IPS-20b (cell line): Measurements from ENCODE around the gene CMTM4.
"Not testable (repeated sequence)": the region's sequence is repeated elsewhere in the genome, so short reads cannot be mapped to it uniquely, and the experiment has no call there.

Experiments used
- H3K27ac ChIP-seq: one replicate; pipeline ENCODE4 v1.5.1; 2013; ENCODE audit warnings: low read length
- H3K27me3 ChIP-seq: 2 replicates; pipeline ENCODE4 v1.6.1; 2013; ENCODE audit warnings: mild to moderate bottlenecking, low read length, inconsistent platforms; ENCODE audit not compliant: insufficient read depth
- H3K36me3 ChIP-seq: 2 replicates; pipeline ENCODE4 v1.6.1; 2013; ENCODE audit warnings: low read depth, mild to moderate bottlenecking, inconsistent platforms, low read length, moderate library complexity; ENCODE audit not compliant: insufficient read depth
- H3K4me1 ChIP-seq: 2 replicates; pipeline ENCODE4 v1.6.1; 2013; ENCODE audit warnings: mild to moderate bottlenecking, control low read depth, inconsistent platforms, low read length, moderate library complexity; ENCODE audit not compliant: insufficient read depth
- H3K4me3 ChIP-seq: 2 replicates; pipeline ENCODE4 v1.5.1; 2013; ENCODE audit warnings: mild to moderate bottlenecking, low read length, inconsistent platforms
- H3K9ac ChIP-seq: 2 replicates; pipeline ENCODE4 v1.6.1; 2013; ENCODE audit warnings: low read depth, mild to moderate bottlenecking, inconsistent platforms, low read length, moderate library complexity
- H3K9me3 ChIP-seq: 2 replicates; pipeline ENCODE4 v1.6.1; 2013; ENCODE audit warnings: mild to moderate bottlenecking, low read depth, low read length, inconsistent platforms; ENCODE audit not compliant: insufficient read depth

The CMTM4 gene

DNA sequence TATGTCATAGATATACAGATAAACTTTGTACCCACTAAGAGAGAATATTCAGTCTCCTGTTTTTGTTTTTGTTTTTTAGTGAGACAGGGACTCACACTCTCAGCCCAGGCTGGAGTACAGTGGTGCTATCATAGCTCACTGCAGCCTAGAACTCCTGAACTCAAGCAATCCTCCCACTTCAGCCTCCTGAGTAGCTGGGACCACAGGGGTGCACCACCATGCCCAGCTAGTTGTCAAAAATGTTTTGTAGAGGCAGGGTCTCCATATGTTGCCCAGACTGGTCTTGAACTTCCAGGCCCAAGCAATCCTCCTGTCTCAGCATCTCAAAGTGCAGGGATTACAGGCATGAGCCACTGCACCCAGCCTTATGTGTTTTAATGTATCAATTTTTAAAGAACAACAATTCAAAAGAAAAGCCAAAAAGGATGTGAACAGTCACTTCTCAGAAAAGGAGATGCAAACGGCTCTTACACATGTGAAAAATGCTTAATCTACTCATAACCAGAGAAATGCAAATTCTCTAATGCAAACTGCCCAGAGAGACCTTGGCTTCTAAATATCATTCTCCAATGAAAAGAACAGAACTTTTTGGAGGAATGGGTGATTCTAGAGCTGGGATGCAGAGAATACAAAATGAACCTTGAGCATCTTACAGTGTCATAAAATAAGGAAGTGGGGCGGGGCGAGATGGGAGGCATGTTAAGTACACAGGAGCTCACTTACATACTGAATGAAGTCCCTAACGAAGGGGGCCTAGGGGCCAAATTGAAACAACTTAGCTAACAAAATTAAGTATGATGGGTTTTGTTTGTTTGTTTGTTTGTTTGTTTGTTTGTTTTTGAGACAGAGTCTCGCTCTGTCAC, 99.3 kb downstream of the CMTM4 start:
- H3K36me3 ChIP-seq, result no peaks in the 10 kb centered on the region
- H3K4me1 ChIP-seq, result no peaks in the 10 kb centered on the region
- no peak overlapping the region for H3K27ac ChIP-seq
- H3K27me3 ChIP-seq, result no peaks in the 10 kb centered on the region
- no peaks in the 10 kb centered on the region for H3K9me3 ChIP-seq
- H3K9ac ChIP-seq, result no peak overlapping the region
- H3K4me3 ChIP-seq, result no peak overlapping the region

- not testable (repeated sequence) for H3K4me3 ChIP-seq, H3K27me3 ChIP-seq, H3K27ac ChIP-seq, H3K9ac ChIP-seq, H3K36me3 ChIP-seq, H3K4me1 ChIP-seq, H3K9me3 ChIP-seq
Measured at GRCh38 chr16:66596559-66596958, 100.0 kb downstream of the CMTM4 start.

DNA sequence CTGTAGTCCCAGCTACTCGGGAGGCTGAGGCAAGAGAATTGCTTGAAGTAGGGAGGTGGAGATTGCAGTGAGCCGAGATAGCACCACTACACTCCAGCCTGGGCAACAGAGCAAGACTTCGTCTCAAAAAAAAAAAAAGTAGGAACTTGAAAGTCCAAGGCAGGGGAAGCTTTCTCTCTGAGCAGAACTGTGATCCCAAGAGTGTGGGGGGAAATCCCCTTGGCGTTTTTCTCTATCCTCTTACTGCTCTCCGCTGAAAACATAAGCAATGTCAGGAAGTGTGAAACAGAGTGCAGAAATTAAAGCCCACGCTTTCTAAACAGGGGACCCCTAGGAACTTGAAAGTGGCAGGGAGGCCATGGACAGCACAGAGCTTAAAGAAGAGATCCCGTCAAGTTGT, 101.8 kb downstream of the CMTM4 start:
- H3K9ac ChIP-seq, result no peak overlapping the region
- no peak overlapping the region for H3K27ac ChIP-seq
- H3K36me3 ChIP-seq, result no peaks in the 10 kb centered on the region
- H3K4me1 ChIP-seq, result no peaks in the 10 kb centered on the region
- no peak overlapping the region for H3K4me3 ChIP-seq
- H3K9me3 ChIP-seq, result no peaks in the 10 kb centered on the region
- no peaks in the 10 kb centered on the region for H3K27me3 ChIP-seq

DNA sequence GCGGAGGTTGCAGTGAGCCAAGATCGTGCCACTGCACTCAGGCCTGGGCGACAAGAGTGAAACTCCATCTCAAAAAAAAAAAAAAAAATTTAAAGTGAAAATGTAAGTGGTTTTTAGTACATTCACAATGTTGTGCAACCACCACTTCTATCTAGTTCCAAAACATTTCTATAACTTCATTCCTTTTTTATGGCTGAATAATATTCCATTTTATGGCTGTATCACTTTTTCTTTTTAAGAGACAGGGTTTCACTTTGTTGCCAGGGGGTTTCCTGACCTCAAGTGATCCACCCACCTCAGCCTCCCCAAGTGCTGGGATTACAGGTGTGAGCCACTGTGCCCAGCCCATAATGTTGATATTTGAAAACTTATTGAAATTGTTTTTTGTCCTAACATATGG, 103.7 kb downstream of the CMTM4 start:
- Histone ChIP-seq H3K27me3 (no peaks in the 10 kb centered on the region), H3K36me3 (no peaks in the 10 kb centered on the region), H3K9ac (no peak overlapping the region), H3K4me1 (no peaks in the 10 kb centered on the region), H3K27ac (no peak overlapping the region), H3K4me3 (no peak overlapping the region), H3K9me3 (no peaks in the 10 kb centered on the region)

GRCh38 chr16:66592241-66592640, 104.3 kb downstream of the CMTM4 start:
- no peaks in the 10 kb centered on the region for H3K9me3 ChIP-seq
- no peaks in the 10 kb centered on the region for H3K36me3 ChIP-seq
- no peak overlapping the region for H3K27ac ChIP-seq
- H3K4me1 ChIP-seq, result no peaks in the 10 kb centered on the region
- no peaks in the 10 kb centered on the region for H3K27me3 ChIP-seq
- no peak overlapping the region for H3K4me3 ChIP-seq
- H3K9ac ChIP-seq, result no peak overlapping the region

DNA sequence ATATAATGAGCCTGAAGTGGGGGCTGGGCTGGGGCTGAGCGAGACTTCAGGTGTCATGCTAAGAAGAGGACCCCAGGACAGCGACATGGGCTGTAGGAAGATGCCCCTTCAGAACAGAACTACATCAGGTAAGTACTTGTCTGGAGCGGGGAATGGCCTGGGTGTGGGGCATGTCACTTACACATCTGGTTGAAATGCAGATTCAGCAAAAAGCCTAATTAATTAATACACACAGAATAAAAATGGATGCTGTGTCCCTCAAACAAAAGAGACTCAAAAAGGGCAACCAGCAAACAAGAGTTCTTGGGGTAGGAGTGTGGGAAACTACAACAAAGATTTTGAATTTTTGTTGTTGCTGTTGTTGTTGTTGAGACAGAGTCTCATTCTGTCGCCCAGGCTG, 105.5 kb downstream of the CMTM4 start:
- Histone ChIP-seq H3K4me3 (no peak overlapping the region), H3K9ac (no peak overlapping the region; the same call in 1 of the 2 replicates), H3K27me3 (no peaks in the 10 kb centered on the region), H3K4me1 (no peaks in the 10 kb centered on the region; the same call in 1 of the 2 replicates), H3K27ac (no peak overlapping the region), H3K36me3 (no peaks in the 10 kb centered on the region), H3K9me3 (no peaks in the 10 kb centered on the region)

DNA sequence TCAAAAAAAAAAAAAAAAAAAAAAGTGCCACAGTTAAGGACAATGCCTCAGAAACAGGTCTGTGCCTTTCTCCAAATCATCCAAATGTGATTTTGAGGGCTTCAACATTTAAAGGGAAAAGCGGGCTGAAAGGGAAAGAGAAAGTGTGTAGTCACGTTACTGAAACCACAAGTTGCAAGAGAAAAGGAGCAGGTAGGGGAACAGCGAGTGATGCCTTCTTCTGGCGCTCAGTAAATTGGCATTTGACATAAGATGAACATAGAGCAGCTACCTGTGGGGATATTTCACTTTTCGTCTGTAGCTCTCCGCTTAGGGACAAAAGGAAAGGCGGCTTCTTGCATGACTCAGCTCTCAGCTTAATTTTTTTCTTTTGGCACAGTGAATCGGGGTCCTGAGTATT, 106.2 kb downstream of the CMTM4 start:
- H3K4me3 ChIP-seq, result no peak overlapping the region
- no peaks in the 10 kb centered on the region for H3K27me3 ChIP-seq
- H3K27ac ChIP-seq, result no peak overlapping the region
- H3K9me3 ChIP-seq, result no peaks in the 10 kb centered on the region
- no peaks in the 10 kb centered on the region for H3K36me3 ChIP-seq
- no peak overlapping the region for H3K9ac ChIP-seq
- H3K4me1 ChIP-seq, result no peaks in the 10 kb centered on the region; the same call in 1 of the 2 replicates

GRCh38 chr16:66588981-66589713, 107.4 kb downstream of the CMTM4 start:
- Histone ChIP-seq H3K4me1 (no peaks in the 10 kb centered on the region; the same call in 1 of the 2 replicates), H3K27me3 (no peaks in the 10 kb centered on the region), H3K9me3 (no peaks in the 10 kb centered on the region), H3K9ac (no peak overlapping the region), H3K4me3 (no peak overlapping the region), H3K27ac (no peak overlapping the region), H3K36me3 (no peaks in the 10 kb centered on the region)

DNA sequence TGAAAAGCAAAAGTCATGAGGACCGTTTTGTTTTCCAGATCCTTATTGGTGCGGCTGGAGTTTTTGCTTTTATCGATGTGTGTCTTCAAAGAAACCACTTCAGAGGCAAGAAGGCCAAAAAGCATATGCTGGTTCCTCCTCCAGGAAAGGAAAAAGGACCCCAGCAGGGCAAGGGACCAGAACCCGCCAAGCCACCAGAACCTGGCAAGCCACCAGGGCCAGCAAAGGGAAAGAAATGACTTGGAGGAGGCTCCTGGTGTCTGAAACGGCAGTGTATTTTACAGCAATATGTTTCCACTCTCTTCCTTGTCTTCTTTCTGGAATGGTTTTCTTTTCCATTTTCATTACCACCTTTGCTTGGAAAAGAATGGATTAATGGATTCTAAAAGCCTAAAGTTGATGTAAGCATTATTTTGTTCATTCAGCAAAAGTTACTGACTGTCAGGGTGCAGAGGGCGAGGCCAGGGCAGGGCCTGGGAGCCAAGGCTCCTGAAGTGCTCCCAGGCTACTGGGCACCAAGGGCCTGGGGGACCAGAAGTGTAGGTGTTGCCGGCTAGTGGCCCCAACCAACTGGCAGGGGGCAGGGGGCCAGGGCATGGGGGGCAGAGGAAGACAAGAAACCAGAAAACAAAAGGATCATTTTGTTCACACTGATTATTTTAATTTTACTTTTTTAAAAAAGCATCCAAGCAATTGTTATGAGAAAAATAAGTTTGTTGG, 108.5 kb downstream of the CMTM4 start:
- H3K4me1 ChIP-seq, result no peaks in the 10 kb centered on the region; the same call in 1 of the 2 replicates
- no peaks in the 10 kb centered on the region for H3K36me3 ChIP-seq
- no peak overlapping the region for H3K4me3 ChIP-seq
- H3K9ac ChIP-seq, result no peak overlapping the region
- H3K27ac ChIP-seq, result no peak overlapping the region
- no peaks in the 10 kb centered on the region for H3K9me3 ChIP-seq
- no peaks in the 10 kb centered on the region for H3K27me3 ChIP-seq

DNA sequence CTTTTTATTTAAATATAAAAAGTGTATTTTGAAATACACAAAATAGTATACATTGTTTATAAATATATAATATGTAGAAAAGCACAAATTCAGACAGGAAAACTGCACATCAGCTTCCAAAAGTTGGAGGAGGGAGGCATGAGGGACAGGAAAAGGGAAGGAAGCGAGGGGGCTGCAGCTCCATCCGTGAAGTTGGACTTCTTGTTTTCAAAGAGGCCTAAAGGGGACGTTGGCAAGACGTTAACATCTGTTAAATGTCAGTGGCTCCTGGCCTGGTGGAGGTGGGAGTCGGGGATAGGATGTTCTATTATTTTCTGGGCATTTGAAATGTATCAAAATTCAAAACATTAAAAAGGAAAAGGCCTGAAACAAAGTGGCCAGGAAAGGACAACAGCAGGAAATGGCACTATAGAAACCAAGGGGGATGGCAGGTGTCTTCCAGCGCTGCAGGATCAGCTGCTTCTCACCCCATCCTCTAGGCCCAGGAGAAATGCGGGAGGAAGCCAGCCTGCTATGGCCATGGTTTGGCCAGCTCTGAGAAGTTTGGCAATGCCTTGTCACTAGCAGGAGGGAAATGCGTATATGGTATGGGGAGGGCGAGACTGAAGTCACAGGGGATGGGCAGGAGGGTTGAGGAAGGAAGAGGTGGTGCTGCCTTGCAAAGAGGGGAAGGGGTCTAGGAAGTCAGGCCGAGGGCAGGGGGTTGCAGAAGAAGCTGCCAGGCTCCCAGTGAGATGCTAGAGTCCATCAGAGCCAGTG, 110.9 kb downstream of the CMTM4 start:
- Histone ChIP-seq H3K36me3 (no peaks in the 10 kb centered on the region), H3K27me3 (no peaks in the 10 kb centered on the region; the same call in 1 of the 2 replicates), H3K27ac (no peak overlapping the region), H3K4me3 (no peak overlapping the region), H3K4me1 (peaks cover 7% of the 10 kb centered on the region), H3K9me3 (no peaks in the 10 kb centered on the region), H3K9ac (no peak overlapping the region)

- Histone ChIP-seq H3K36me3 (no peaks in the 10 kb centered on the region), H3K4me1 (peaks cover 17% of the 10 kb centered on the region), H3K9ac (no peak overlapping the region), H3K9me3 (no peaks in the 10 kb centered on the region), H3K27me3 (peaks cover 37% of the 10 kb centered on the region; the same call in 1 of the 2 replicates), H3K4me3 (no peak overlapping the region), H3K27ac (no peak overlapping the region)
Measured at GRCh38 chr16:66581246-66581952, 115.1 kb downstream of the CMTM4 start.
